Right kidney (tissue), 1 donor: ENCODE data around the gene NRG2.
A peak's percentile ranks its signal among the peaks of the same experiment; 100 is the strongest.

Experiments used
- DNase-seq: peaks from one replicate; pipeline ENCODE4 v3.0.0-alpha.2; 2016

The NRG2 gene

DNA sequence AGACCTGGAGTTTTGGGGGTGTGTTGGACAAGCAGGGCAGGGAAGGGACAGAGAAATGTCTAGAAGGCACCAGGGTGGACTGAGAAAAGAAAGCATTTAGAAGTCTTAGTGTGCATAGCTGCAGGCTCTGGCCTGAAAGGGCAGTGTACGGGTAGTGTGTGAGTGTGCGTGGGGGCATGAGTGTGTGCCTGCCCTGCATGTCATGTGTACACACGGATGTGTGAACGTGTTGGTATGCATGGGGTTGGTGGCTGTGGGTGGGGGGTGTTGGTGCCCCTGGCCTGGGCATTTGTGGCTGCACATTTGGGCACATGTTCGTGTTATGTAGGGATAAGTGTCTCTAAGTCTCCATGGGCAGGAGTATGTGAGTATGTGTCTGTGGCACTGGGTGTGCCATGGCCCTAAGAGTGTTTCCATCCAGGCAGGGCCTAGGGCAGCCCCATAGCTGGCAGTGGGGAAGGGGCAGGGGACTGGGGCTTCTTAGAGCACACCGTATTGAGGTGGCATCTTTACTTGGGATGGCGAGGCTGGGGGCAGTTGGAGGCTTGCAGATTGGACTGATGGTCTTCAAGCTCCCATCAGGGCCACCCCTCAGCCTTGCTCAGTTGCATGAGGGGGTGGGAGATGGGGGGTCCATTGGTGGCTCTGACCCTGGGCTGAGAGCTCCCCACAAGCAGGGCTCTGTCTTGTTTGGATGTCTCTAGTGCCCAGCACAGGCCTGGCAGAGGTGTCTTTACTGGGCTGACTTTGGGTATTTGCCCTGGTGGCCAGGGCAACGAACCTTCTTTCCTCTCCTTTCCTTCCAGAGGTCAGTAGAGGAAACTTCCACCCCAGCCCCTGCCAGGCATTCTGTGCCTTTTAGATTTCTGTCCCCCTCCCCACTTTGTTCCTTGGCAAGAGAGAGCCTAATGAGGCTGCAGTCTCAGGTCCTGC lies 232.5 kb downstream of the NRG2 start:
- DNase-seq = no peak

DNA sequence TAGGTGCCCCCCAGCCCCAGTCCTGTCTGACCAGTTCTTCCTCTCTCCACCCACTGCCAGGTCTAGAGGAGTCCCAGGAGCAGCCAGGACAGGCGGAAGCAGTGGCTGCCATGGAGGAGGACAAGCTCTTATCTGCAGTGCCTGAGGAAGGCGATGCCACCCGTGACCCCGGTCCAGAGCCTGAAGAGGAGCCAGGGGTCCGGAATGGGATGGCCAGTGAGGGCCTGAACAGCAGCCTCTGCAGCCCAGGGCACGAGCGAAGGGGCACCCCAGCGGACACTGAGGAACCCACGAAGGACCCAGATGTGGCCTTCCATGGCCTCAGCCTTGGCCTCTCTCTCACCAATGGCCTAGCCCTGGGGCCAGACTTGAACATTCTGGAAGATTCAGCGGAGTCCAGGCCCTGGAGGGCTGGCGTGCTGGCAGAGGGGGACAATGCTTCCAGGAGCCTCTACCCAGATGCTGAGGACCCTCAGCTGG lies 233.7 kb downstream of the NRG2 start:
- DNase-seq = no peak

DNA sequence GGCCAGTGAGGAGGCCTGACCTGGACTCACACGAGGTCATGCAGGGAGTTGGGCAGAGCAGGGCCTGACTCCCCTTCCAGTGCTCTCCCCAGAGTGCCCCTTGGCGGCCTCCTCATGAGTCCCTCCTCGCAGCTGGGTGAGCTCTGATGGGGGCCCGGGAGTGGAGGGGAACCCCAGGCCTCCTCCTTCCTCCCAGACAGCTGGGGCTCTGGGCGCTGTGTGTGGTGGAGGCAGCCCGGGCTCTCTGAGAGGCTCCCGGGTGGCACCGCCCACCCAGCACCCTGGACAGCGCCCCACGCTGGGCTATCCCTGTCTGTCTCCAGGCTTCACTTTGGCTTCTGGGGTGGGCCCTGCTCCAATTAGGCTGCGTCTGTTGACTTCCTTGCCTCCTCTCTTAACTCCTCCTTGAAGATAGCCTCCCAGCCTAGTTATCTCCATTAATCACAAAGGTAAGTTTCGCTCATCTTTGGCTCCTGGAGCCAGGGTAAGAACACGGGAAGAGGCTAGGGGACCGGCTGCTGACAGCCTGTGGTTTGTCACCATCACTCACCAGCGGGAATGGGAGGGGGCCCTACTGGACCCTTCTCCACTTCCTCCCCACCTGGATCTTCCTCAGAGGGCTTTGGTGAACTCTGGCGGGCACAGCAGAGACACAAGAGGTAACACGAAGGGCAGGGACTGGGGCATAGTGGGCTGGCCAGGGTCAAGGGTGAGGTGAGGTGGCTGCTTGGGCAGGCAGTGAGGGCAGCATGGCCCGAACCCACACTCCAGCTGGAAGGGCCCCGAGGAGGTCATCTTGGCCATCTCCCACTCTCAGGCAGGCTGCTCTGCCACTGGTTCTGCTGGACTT lies 234.4 kb downstream of the NRG2 start:
- DNase-seq = peak; percentile 29

DNA sequence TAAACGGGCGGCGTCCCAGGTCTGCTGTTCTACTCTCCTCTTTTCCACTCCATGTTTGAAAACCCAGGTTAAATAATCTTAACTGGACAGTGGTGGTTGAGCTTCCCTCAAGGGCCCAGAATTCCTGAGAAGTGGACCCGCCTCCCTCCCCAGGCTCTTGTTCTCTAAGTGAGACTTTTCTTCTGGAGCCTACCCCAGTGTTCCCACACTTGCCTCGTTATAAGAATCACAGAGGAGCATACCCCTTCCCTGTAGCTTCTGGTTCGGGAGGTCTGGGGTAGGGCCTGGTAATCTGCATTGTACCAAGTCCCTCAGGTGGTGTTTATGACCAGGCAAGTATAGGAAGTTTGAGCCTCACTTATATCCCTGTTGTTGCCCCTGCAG lies 235.5 kb downstream of the NRG2 start:
- no peak for DNase-seq

DNA sequence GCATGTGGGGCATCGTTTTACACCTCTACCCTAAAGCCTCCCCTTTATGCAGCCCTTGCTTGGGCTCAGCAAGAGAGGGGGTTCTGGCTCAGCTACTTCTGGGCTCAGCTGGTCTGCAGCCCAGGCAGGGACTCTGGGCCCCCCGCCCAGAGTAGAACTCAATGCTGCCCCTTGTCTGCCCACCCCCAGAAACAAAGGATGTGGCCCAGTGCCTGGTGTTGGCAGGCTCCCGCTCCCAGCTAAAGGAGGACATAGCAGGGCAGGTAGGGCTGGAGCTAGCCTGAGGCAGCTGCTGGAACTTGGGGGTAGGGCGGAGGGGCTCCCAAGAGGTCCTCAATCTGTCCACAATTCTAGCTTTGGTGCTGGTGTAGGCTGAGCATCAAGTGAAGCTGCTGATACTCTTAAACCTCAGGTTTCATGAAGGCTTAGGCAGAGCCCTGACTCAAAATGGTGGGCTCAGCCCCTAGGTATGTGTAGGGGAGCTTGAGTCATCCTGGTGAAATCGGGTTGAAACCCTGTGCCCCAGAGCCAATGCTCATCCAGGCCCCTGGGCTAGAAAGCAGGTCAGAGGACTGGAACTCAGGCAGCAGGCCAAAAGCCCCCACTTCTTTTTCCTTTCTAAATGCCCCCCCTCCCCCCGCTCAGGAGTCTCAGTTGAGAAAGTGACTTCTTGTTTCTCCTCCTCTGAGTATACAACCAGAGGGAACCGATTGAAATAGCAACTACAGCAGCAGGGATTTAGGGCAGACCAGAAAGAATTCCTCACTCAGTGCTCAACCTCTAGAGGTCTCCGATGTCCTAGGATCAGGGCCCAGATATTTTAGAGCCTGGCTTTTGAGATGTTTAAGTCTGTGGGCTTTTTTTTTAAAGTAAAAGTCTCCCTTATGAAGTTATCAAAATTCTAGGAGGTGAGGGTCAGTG lies 236.1 kb downstream of the NRG2 start:
- no peak for DNase-seq

DNA sequence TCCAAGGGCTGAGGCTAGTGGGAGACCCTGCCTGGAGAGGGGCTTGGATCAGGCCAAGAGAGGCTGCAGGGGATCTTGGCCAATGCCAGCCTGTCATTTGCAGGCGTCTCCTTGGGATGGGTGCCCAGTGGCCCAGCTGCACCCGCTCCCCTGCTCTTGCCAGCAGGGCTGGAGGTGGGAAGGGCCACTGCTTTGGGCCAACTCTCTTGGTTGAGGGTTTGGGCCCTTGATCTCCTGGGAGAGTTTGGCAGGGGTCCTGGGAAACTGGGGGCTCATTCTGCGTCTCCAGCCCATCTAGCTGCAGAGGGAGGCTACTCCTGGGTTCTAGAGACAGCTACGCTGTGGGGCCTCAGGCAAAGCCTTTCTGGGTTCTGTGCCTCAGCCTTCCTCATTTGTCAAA lies 237.0 kb downstream of the NRG2 start:
- no peak for DNase-seq

DNA sequence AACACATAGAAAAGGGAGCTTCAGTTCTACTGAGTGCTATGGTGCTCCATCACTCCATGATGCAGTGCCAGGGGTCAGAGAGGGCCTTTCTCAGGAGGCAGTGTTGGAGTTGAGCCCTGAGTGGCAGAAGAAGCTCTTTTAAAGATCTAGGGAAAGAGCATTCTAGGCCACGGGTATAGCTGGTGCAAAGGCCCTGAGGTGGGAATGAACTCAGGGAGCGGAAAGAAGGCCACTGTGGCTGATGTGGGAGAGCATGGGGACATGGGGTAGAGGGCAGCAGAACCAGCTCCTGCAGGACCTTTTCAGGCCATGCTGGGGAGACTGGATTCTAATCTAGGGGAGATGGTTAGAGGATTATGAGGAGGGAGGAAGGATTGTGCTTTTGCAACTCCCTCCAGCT lies 237.6 kb downstream of the NRG2 start:
- DNase-seq = no peak

DNA sequence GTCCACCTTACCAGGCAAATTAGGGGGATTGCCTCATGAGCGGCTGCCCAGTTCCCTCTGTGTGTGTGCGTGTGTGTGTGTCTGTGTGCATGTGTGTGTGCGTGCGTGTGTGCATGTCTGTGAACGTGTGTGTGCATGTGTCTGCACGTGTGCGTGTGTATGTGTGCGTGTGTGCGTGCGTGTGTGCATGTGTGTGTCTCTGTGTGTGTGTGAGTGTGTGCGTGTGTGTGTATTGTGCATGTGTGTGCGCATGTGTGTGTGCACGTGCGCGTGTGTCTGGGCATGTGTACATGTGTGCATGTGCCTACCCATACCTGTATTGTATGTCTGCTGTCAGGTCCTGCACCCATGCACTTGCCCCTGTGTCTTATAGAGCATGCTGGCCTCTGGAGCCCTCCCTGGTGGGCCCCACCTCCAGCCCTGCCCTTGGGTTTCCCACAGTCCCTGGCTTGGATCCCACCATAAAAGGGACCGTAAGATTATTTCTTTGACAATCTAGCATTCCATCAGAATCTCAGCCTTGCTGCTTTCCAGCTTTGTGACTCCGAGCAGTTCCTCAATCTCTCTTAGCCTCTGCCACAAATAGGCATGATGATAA lies 238.2 kb downstream of the NRG2 start:
- DNase-seq = no peak

DNA sequence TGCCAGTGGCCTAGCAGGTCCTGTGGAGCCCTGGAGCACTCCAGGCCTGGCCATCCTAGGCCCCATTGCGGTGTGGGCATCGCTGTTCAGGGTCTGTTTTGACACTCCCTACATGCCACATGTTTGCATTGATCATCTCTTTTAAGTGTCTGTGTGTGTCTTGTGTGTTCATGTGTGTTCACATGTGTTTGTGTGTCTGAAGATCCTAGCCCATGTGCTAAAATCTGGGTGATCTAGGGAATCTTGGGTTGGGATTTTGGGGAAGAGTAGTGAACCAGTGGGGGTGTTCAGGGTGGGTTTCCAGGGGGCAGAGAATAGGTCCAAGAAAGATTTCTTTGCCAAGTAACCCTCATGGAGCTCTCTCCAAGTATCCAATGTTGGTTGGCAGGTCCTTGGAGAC lies 239.1 kb downstream of the NRG2 start:
- no peak for DNase-seq

DNA sequence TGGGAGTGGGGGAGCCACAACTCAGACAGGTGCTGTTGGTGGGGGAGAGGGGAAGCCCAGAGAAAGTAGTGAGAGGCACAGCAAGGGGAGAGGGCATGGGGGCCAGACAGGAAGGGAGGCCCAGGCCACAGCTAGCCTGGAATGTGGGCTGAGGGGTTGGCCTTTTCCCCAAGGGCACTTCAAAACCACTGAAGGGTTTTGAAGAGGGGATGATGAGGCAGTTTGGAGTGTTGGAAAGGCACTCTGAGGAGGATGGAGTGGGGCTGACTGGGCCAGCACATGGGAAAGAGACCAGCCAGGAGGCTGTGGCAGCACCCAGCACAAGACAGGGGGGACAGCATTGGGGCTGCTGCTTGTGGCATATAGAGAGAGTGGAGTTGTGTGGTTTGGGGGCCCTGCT lies 243.7 kb downstream of the NRG2 start:
- DNase-seq = no peak

DNA sequence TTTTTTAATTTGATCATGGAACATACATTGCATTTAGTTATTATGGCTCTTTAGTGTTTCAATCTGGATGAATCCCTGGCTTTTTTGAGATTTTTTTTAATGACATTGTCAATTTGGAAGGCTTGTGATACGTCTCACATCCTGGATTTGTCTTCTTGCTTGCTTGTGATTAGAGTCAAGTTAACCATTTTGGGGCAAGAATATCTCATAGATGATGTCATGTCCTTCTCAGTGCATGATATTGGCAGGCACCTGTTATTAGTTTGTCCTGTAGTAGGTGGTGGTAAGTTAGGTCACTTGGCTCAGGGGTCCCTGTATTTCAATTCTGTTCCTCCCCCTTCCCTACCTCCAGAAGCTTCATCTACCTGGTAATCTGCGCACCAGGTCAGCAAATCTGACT lies 244.2 kb downstream of the NRG2 start:
- no peak for DNase-seq

DNA sequence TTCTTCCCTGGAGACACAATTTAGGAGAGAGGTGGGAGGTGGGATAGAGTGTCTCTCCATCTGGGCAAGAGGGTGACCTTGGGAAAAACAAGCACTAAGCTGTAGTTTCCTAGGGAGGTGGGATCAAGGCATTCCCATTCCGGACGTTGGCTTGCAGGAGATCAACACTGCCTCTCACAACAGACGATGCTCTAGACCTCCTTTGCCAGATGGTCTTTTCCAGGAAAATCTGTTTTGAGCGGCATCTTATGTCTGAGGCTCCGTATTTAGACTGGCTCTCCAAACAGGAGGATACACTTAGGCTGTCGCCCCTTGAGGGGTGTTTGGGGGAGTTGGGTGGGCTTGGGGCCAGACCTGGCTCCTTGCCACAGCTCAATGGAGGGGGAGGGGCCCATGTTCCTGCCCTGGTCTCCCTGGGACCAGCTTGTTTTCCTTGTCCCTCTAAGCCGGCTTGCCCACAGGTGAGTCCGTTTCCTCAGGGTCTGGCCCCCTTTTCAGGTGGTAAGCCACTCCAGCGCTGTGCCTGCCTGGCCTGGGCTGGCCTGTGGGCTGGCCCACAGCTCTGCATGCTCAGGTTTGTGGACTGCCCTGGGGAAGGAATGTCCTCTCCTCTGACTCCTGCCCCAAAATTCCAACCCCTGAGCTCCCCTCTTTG lies 245.1 kb downstream of the NRG2 start:
- no peak for DNase-seq

DNA sequence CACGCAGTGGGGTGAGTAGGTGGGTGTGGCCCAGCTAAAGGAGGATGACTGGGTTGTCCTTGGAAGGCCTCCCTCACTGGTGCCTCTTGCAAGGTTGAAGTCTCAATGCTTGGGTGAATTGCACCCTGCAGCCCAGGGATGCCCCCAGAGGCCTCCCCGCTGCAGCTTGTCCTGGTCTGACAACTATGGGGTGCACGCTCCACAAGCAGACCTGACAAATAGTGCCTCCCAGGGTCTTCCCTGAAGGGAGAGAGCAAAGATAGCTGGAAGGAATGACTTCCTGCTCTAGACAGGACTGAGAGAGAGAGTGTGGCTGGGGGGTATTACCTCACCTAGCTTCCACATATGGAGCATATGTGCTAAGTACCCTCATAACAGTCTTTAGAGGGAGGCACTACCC lies 245.8 kb downstream of the NRG2 start:
- no peak for DNase-seq
